WTC11 (cell line): ENCODE data around the gene FSHR. TPM values are rescaled to one million over a fixed set of nuclear protein-coding genes. Genes with fewer than 3 reads are reported as not detected.

Source experiments
- ATAC-seq: fragments of 200-7000 bp; cut with Tn5 transposase; 2 replicates; pipeline ENCODE4 v1.10.0; 2021; ENCODE audit warnings: mild to moderate bottlenecking, moderate library complexity
- CTCF ChIA-PET: fragments of 300-600 bp; sonication (Branson Sonifier 250); formaldehyde crosslinking; loops from one replicate; lab custom pipeline; 2021; ENCODE audit warnings: antibody characterized with exemption; lab: Charles Lee
- POLR2A ChIA-PET: fragments of 350-600 bp; sonication (Branson Sonifier 250); formaldehyde crosslinking; loops from one replicate; lab custom pipeline; 2021; ENCODE audit warnings: antibody characterized with exemption; lab: Charles Lee
- DNase-seq: peaks from one replicate; pipeline ENCODE4 v3.0.0; 2021; ENCODE audit warnings: low spot score
- H3K27ac Mint-ChIP-seq: 2 replicates; pipeline ENCODE4 v1.8.0; 2021; ENCODE audit warnings: mixed read lengths
- H3K27me3 Mint-ChIP-seq: 2 replicates; pipeline ENCODE4 v1.8.0; 2021; ENCODE audit warnings: low read depth, mild to moderate bottlenecking, moderate library complexity, mixed read lengths
- H3K36me3 Mint-ChIP-seq: 2 replicates; pipeline ENCODE4 v1.8.0; 2021; ENCODE audit warnings: mixed read lengths
- H3K4me1 Mint-ChIP-seq: 2 replicates; pipeline ENCODE4 v1.8.0; 2022; ENCODE audit warnings: mixed read lengths
- H3K4me3 Mint-ChIP-seq: 2 replicates; pipeline ENCODE4 v1.8.0; 2021; ENCODE audit warnings: mild to moderate bottlenecking, moderate library complexity, mixed read lengths
- H3K9me3 Mint-ChIP-seq: 2 replicates; pipeline ENCODE4 v1.8.0; 2021; ENCODE audit warnings: mixed read lengths
- AR ChIP-seq: fragments of 250-450 bp; sonication (Bioruptor Pico); IDR thresholded peaks from 2 replicates; pipeline ENCODE4 v1.9.0; 2021; ENCODE audit warnings: mild to moderate bottlenecking
- ATF3 ChIP-seq: sonication (generic); formaldehyde crosslinking; conservative IDR thresholded peaks from 2 replicates; pipeline ENCODE4 v1.8.1; 2022; ENCODE audit warnings: mild to moderate bottlenecking, missing genetic modification reagents
- E2F1 ChIP-seq: sonication (generic); formaldehyde crosslinking; IDR thresholded peaks from 2 replicates; pipeline ENCODE4 v1.8.0; 2022; ENCODE audit warnings: mild to moderate bottlenecking, missing genetic modification reagents
- ELF4 ChIP-seq: sonication (generic); formaldehyde crosslinking; IDR thresholded peaks from 2 replicates; pipeline ENCODE4 v1.8.1; 2022; ENCODE audit warnings: low read depth, mild to moderate bottlenecking, moderate library complexity, missing genetic modification reagents
- GRHL2 ChIP-seq: fragments of 250-450 bp; sonication (Bioruptor Pico); IDR thresholded peaks from 2 replicates; pipeline ENCODE4 v1.8.0; 2022; ENCODE audit warnings: mild to moderate bottlenecking, moderate library complexity; ENCODE audit not compliant: insufficient replicate concordance, severe bottlenecking
- HMGA2 ChIP-seq: fragments of 250-450 bp; sonication (Bioruptor Pico); IDR thresholded peaks from 2 replicates; pipeline ENCODE4 v1.4.0; 2021; ENCODE audit warnings: mild to moderate bottlenecking, moderate library complexity
- MAX ChIP-seq: sonication (generic); formaldehyde crosslinking; IDR thresholded peaks from 2 replicates; pipeline ENCODE4 v1.8.0; 2022; ENCODE audit warnings: mild to moderate bottlenecking, missing genetic modification reagents
- NFATC4 ChIP-seq: fragments of 250-450 bp; sonication (Bioruptor Pico); IDR thresholded peaks from 2 replicates; pipeline ENCODE4 v1.9.0; 2021; ENCODE audit warnings: mild to moderate bottlenecking
- NFE2L1 ChIP-seq: sonication (generic); formaldehyde crosslinking; IDR thresholded peaks from 2 replicates; pipeline ENCODE4 v1.8.1; 2023; ENCODE audit warnings: missing genetic modification reagents
- NR1H2 ChIP-seq: sonication (generic); formaldehyde crosslinking; IDR thresholded peaks from 2 replicates; pipeline ENCODE4 v1.9.0; 2021; ENCODE audit warnings: mild to moderate bottlenecking, moderate library complexity, missing genetic modification reagents
- NR2C2 ChIP-seq: sonication (generic); formaldehyde crosslinking; IDR thresholded peaks from 2 replicates; pipeline ENCODE4 v1.8.0; 2022; ENCODE audit warnings: mild to moderate bottlenecking, missing genetic modification reagents
- SOX15 ChIP-seq: fragments of 250-450 bp; sonication (Bioruptor Pico); IDR thresholded peaks from 2 replicates; pipeline ENCODE4 v1.9.0; 2021; ENCODE audit warnings: mild to moderate bottlenecking
- SP1 ChIP-seq: sonication (generic); formaldehyde crosslinking; conservative IDR thresholded peaks from 2 replicates; pipeline ENCODE4 v1.8.1; 2022; ENCODE audit warnings: missing genetic modification reagents
- ZNF138 ChIP-seq: sonication (generic); formaldehyde crosslinking; conservative IDR thresholded peaks from 2 replicates; pipeline ENCODE4 v1.8.1; 2022; ENCODE audit warnings: mild to moderate bottlenecking, moderate library complexity, missing genetic modification reagents
- ZNF219 ChIP-seq: sonication (generic); formaldehyde crosslinking; IDR thresholded peaks from 2 replicates; pipeline ENCODE4 v1.8.0; 2023; ENCODE audit warnings: missing genetic modification reagents, mild to moderate bottlenecking, borderline replicate concordance
- ZNF232 ChIP-seq: sonication (generic); formaldehyde crosslinking; IDR thresholded peaks from 2 replicates; pipeline ENCODE4 v1.8.0; 2022; ENCODE audit warnings: mild to moderate bottlenecking, missing genetic modification reagents
- ZNF317 ChIP-seq: sonication (generic); formaldehyde crosslinking; IDR thresholded peaks from 2 replicates; pipeline ENCODE4 v1.8.1; 2023; ENCODE audit warnings: low read depth, mild to moderate bottlenecking, moderate library complexity, missing genetic modification reagents, borderline replicate concordance
- ZNF396 ChIP-seq: fragments of 250-450 bp; sonication (Bioruptor Pico); IDR thresholded peaks from 2 replicates; pipeline ENCODE4 v1.8.0; 2021; ENCODE audit warnings: mild to moderate bottlenecking, moderate library complexity, borderline replicate concordance
- ZNF512 ChIP-seq: sonication (generic); formaldehyde crosslinking; IDR thresholded peaks from 2 replicates; pipeline ENCODE4 v1.8.1; 2022; ENCODE audit warnings: missing genetic modification reagents, borderline replicate concordance
- total RNA-seq: library from RNA; stranded (reverse); gene quantifications from 3 replicates; pipeline ENCODE4 v1.2.3, GENCODE V29; 2021
- TF ChIP-seq, protein P1 (sequence below): sonication (generic); formaldehyde crosslinking; IDR thresholded peaks from 2 replicates; pipeline ENCODE4 v1.8.1; 2022; ENCODE audit warnings: mild to moderate bottlenecking, missing genetic modification reagents, moderate library complexity, borderline replicate concordance

FSHR gene
- total RNA-seq, 1 experiment from 2014 or later = not detected

DNA sequence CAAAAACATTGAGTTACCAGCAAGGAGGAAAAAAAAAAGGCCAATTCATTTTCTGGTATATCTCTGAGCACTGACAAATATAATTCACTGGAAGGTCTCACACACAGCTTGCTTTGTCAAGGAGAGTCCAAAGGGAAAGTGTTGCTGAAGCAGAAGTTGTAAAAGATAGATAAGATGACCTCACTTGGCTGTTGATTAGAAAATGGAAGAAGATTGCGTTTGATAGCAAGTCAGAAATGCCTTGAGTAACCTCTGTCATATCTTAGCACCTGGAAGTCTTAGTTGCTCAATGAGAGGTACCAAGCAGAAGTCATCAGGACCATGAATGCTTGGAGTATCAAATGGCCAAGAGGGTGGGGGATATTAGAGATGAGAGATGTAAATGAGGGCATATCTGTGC lies 105.2 kb downstream of the FSHR start:
- H3K9me3 Mint-ChIP-seq = peaks cover 2% of the 10 kb centered on the region
- DNase-seq (no peak), ATAC-seq (no peak)
- ChIA-PET POLR2A (no interaction called here), CTCF (no interaction called here)
- TF ChIP-seq NR1H2 (CRISPR knock-in tag) (no peak), HMGA2 (CRISPR knock-in tag) (no peak), ZNF317 (no peak), NR2C2 (CRISPR knock-in tag) (no peak), MAX (CRISPR knock-in tag) (no peak), ATF3 (CRISPR knock-in tag) (no peak)
- TF ChIP-seq, protein P1, sequence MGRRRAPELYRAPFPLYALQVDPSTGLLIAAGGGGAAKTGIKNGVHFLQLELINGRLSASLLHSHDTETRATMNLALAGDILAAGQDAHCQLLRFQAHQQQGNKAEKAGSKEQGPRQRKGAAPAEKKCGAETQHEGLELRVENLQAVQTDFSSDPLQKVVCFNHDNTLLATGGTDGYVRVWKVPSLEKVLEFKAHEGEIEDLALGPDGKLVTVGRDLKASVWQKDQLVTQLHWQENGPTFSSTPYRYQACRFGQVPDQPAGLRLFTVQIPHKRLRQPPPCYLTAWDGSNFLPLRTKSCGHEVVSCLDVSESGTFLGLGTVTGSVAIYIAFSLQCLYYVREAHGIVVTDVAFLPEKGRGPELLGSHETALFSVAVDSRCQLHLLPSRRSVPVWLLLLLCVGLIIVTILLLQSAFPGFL (CRISPR knock-in tag) = no peak
- H3K4me3 Mint-ChIP-seq = no peak overlapping the region
- H3K4me1 Mint-ChIP-seq = peaks cover 16% of the 10 kb centered on the region
- no peaks in the 10 kb centered on the region for H3K36me3 Mint-ChIP-seq
- no peaks in the 10 kb centered on the region for H3K27me3 Mint-ChIP-seq
- no peak overlapping the region for H3K27ac Mint-ChIP-seq

DNA sequence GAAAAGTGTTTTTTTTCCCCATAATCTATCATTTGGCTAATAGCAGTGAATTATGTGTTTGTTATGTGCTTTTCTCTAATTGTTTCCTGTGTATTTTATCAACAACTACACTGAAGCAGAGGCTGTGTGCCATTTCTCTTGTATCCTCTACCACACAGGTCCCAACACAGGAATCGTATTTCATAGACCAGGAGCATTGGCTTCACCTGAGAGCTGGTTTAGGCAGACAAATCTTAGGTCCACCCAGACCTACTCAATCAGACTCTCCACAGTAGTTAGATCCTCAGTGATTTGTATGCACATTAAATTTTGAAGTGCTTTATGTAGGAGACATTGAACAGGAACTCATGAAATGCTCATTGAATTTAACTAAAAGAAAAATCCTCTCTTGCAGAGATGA lies 109.2 kb downstream of the FSHR start:
- DNase-seq (no peak), ATAC-seq (peak; percentile 58)
- Mint-ChIP-seq H3K4me1 (peaks cover 19% of the 10 kb centered on the region), H3K27ac (no peak overlapping the region), H3K36me3 (no peaks in the 10 kb centered on the region), H3K9me3 (no peaks in the 10 kb centered on the region), H3K27me3 (no peaks in the 10 kb centered on the region), H3K4me3 (no peak overlapping the region)
- ChIA-PET CTCF (interaction anchor here (0.6 to 1.7 kb wide), 2 partner anchors 119 to 165 kb away, joined by 3 to 5 read pairs; no protein-coding TSS in a partner anchor), POLR2A (interaction anchor here (0.6 kb wide), 1 partner anchor 1427 kb away, joined by 3 read pairs; no protein-coding TSS in a partner anchor)
- no peak for TF ChIP-seq SP1 (CRISPR knock-in tag)

DNA sequence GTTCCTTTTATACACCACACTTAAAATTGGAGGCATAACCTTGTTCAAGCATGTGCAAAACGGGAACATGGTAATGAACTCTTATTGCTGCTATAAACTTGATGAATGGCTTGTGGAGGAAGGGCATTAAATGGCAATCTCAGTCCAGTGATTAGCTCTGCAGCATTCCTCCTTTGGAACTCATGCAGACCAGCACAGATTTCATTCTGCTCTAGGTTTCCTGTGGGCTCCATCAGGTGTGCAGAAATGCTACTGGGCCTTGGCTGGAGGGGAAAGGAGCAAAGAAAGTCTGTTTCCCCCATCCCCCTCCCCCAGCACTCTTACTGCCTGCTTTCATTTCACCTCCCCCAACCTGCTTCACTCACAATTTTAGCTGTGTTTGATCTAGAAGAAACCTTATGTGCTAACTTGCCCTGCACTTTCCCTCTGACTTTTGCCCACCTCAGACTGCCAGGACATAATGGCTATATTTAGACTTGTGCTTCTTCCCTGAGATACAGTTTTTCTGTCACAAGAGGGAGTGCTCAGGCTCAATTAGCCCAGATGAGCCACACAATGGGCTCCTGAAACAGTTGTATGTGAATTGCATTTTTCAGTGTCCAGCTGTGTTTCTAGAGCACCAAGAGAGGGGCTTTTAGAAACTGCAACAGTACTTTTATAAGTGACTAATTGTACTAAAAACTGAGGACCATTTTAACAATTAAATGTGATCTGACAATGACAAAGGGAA lies 109.8 kb downstream of the FSHR start:
- ChIA-PET CTCF (interaction anchor here (0.9 to 1.7 kb wide), 2 partner anchors 98 to 166 kb away, joined by 3 to 5 read pairs; no protein-coding TSS in a partner anchor), POLR2A (interaction anchor here (0.6 kb wide), 1 partner anchor 1428 kb away, joined by 3 read pairs; no protein-coding TSS in a partner anchor)
- Mint-ChIP-seq H3K4me1 (peaks cover 19% of the 10 kb centered on the region), H3K27me3 (no peaks in the 10 kb centered on the region), H3K4me3 (no peak overlapping the region), H3K9me3 (no peaks in the 10 kb centered on the region), H3K36me3 (no peaks in the 10 kb centered on the region), H3K27ac (no peak overlapping the region)
- DNase-seq = no peak
- peak; percentile 91 for ATAC-seq
- TF ChIP-seq GRHL2 (CRISPR knock-in tag) (no peak), AR (CRISPR knock-in tag) (no peak), SOX15 (CRISPR knock-in tag) (no peak), NFE2L1 (CRISPR knock-in tag) (no peak), ZNF219 (CRISPR knock-in tag) (no peak), E2F1 (CRISPR knock-in tag) (no peak), ZNF232 (CRISPR knock-in tag) (no peak), ELF4 (no peak), ZNF138 (CRISPR knock-in tag) (no peak), ZNF396 (no peak), NFATC4 (no peak), HMGA2 (CRISPR knock-in tag) (no peak), ZNF512 (CRISPR knock-in tag) (no peak), SP1 (CRISPR knock-in tag) (no peak)
